CD4-positive, alpha-beta T cell (primary cell): ENCODE measurements around the gene CAND2. TPM values are rescaled to one million over a fixed set of nuclear protein-coding genes. Genes with fewer than 3 reads are reported as not detected.

Experiments
- ATAC-seq: fragments of 200-7000 bp; cut with Tn5 transposase; one replicate; pipeline ENCODE4 v1.10.0; 2022; ENCODE audit warnings: mild to moderate bottlenecking; ENCODE audit not compliant: poor library complexity
- CTCF ChIA-PET: fragments of 350-600 bp; sonication (Branson Sonifier 250); formaldehyde crosslinking; loops from one replicate; lab custom pipeline; 2021; ENCODE audit warnings: antibody characterized with exemption, inconsistent platforms; lab: Charles Lee
- POLR2A ChIA-PET: fragments of 350-600 bp; sonication (Branson Sonifier 250); formaldehyde crosslinking; loops from one replicate; lab custom pipeline; 2021; ENCODE audit warnings: antibody characterized with exemption, inconsistent platforms; lab: Charles Lee
- DNase-seq, 14 experiments: peaks; one replicate each; pipeline ENCODE4 v3.0.0-alpha.2; 2013 to 2020; ENCODE audit warnings: mixed read lengths in 2 of 14
- H3K27ac ChIP-seq, 2 donors: one replicate each; pipeline versions ENCODE4 v1.5.1 to v1.7.0; 2013; ENCODE audit warnings: low read length in 2 of 2, low read depth in 1 of 2, mild to moderate bottlenecking in 1 of 2
- H3K27me3 ChIP-seq, 2 experiments: 1 replicate in 1 of 2; 2 replicates in 1 of 2; pipeline versions ENCODE4 v1.6.1 to v1.7.0; 2013; ENCODE audit warnings: low read length in 2 of 2, control low read depth in 1 of 2, mild to moderate bottlenecking in 1 of 2, moderate library complexity in 1 of 2; ENCODE audit not compliant: insufficient read depth in 2 of 2, control insufficient read depth in 1 of 2
- H3K36me3 ChIP-seq: one replicate; pipeline ENCODE4 v1.6.1; 2013; ENCODE audit warnings: low read length, control low read depth; ENCODE audit not compliant: insufficient read depth
- H3K4me1 ChIP-seq: one replicate; pipeline ENCODE4 v1.6.1; 2013; ENCODE audit warnings: low read length, control low read depth; ENCODE audit not compliant: insufficient read depth
- H3K4me3 ChIP-seq: one replicate; pipeline ENCODE4 v1.5.1; 2013; ENCODE audit warnings: mild to moderate bottlenecking, low read length, moderate library complexity
- H3K9me3 ChIP-seq, 2 experiments: 1 replicate in 1 of 2; 2 replicates in 1 of 2; pipeline versions ENCODE4 v1.6.1 to v1.7.0; 2013; ENCODE audit warnings: low read length in 2 of 2, mild to moderate bottlenecking in 2 of 2, control low read depth in 1 of 2, moderate library complexity in 1 of 2; ENCODE audit not compliant: control insufficient read depth in 1 of 2, insufficient read depth in 1 of 2
- H3K27ac Mint-ChIP-seq: one replicate; pipeline ENCODE4 v1.8.0; 2020; ENCODE audit warnings: mixed read lengths
- H3K27me3 Mint-ChIP-seq: one replicate; pipeline ENCODE4 v1.8.0; 2021; ENCODE audit warnings: mixed read lengths
- H3K36me3 Mint-ChIP-seq: one replicate; pipeline ENCODE4 v1.8.0; 2021; ENCODE audit warnings: low read depth, mixed read lengths
- H3K4me1 Mint-ChIP-seq: one replicate; pipeline ENCODE4 v1.8.0; 2021; ENCODE audit warnings: low read depth, mixed read lengths
- H3K4me3 Mint-ChIP-seq: one replicate; pipeline ENCODE4 v1.8.0; 2020; ENCODE audit warnings: mild to moderate bottlenecking, mixed read lengths
- H3K9me3 Mint-ChIP-seq: one replicate; pipeline ENCODE4 v1.8.0; 2020; ENCODE audit warnings: mixed read lengths
- intact Hi-C, 2 experiments: fragments of 100-400 bp; cut with DNase I in 1 of 2; cut with micrococcal nuclease in 1 of 2; formaldehyde crosslinking; loops; one replicate each; pipeline versions ENCODE4 v1.15.1 to v1.9.0; 2023 to 2025; cut with DNase I, micrococcal nuclease
- total RNA-seq, 174 experiments: library from RNA in 2 of 174; stranded (reverse) in 2 of 174; gene quantifications; one replicate each; pipeline ENCODE4 v1.2.3 and lab custom pipeline; 2021 to 2026
- TF ChIP-seq, protein P1 (sequence below): fragments of 200-600 bp; IDR thresholded peaks from one replicate; pipeline ENCODE4 v1.8.0; 2022; ENCODE audit warnings: antibody characterized with exemption, mild to moderate bottlenecking

The CAND2 gene
- total RNA-seq, 2 experiments from 2014 or later = 3.5 to 6.0 TPM

DNA sequence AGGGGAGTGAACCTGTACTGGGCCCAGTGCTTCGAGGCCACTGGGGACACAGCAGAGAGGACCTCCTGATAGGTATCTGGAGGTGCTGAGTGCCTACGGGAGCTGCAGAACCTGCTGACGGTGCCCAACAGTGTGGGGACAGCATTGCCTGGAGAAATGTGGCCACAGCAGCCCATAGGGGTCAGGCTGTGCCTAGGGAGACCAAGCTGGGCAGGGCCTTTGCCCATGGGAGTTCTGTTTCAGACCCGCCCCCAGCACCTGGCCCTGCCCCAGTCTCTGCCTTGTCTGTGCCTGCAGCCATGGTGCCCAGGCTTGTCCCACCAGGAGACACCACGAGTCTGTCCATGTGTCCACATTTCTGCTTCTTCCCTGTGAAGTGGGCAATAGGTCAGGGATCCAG is 60.1 kb downstream of the CAND2 start:
- H3K4me3 ChIP-seq = no peak overlapping the region
- H3K27me3 ChIP-seq = no peaks in the 10 kb centered on the region
- no peaks in the 10 kb centered on the region for H3K4me1 Mint-ChIP-seq
- CTCF ChIA-PET = no interaction called here
- TF ChIP-seq, protein P1, sequence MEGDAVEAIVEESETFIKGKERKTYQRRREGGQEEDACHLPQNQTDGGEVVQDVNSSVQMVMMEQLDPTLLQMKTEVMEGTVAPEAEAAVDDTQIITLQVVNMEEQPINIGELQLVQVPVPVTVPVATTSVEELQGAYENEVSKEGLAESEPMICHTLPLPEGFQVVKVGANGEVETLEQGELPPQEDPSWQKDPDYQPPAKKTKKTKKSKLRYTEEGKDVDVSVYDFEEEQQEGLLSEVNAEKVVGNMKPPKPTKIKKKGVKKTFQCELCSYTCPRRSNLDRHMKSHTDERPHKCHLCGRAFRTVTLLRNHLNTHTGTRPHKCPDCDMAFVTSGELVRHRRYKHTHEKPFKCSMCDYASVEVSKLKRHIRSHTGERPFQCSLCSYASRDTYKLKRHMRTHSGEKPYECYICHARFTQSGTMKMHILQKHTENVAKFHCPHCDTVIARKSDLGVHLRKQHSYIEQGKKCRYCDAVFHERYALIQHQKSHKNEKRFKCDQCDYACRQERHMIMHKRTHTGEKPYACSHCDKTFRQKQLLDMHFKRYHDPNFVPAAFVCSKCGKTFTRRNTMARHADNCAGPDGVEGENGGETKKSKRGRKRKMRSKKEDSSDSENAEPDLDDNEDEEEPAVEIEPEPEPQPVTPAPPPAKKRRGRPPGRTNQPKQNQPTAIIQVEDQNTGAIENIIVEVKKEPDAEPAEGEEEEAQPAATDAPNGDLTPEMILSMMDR = no peak
- no peak overlapping the region for H3K27ac Mint-ChIP-seq
- peaks cover 17% of the 10 kb centered on the region for H3K27me3 Mint-ChIP-seq
- H3K4me3 Mint-ChIP-seq = no peak overlapping the region
- no peaks in the 10 kb centered on the region for H3K9me3 Mint-ChIP-seq
- H3K27ac ChIP-seq = no peak overlapping the region
- H3K4me1 ChIP-seq = no peaks in the 10 kb centered on the region
- ATAC-seq = no peak
- no peaks in the 10 kb centered on the region for H3K36me3 ChIP-seq
- no peaks in the 10 kb centered on the region for H3K9me3 ChIP-seq
- POLR2A ChIA-PET = no interaction called here
- H3K36me3 Mint-ChIP-seq = no peaks in the 10 kb centered on the region
- DNase-seq = no peak
- intact Hi-C loops = loop anchor here in 1 of 2 experiments (10.0 kb wide), 1 partner anchor 418 kb away; no protein-coding TSS in a partner anchor

DNA sequence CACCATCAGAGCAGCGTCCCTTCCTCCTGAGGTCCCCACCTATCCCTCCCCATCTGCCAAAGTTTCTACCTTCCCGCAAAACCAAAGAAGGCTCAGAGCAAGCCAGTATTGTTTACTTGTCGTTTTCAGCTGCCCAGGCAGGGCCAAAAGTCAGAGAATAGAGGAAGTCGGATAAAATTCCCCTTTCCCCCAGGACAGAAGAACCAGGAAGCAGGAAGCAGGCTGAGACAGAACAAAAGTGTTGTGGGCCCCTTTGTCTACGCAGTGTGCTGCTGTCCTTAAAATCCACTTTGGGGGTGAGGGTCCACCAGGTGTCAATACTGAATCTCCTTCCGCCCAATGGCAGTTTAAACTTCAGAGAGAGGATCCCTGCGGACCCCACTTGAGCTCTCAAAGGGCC is 63.4 kb downstream of the CAND2 start:
- ChIA-PET CTCF (no interaction called here), POLR2A (interaction anchor here (1.3 kb wide), 1 partner anchor 18 kb away, joined by 3 read pairs; no protein-coding TSS in a partner anchor)

DNA sequence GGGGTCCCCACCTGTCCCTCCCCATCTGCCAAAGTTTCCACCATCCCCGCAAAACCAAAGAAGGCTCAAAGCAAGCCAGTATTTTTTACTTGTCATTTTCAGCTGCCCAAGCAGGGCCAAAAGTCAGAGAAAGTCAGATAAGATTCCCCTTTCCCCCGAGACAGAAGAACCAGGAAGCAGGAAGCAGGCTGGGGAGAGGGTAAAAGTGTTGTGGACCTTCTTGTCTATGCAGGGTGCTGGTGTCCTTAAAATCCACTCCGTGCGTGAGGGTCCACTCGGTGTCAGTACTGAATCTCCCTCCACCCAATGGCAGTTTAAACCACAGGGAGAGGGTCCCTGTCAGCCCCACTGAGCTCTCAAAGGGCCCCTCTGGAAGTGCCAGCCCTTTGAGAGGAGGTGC is 65.1 kb downstream of the CAND2 start:
- DNase-seq = no peak
- no peaks in the 10 kb centered on the region for H3K27me3 Mint-ChIP-seq
- ATAC-seq = no peak
- no peak overlapping the region for H3K4me3 Mint-ChIP-seq
- intact Hi-C loops = no loop called here
- TF ChIP-seq, protein P1 = no peak
- H3K4me1 Mint-ChIP-seq = no peaks in the 10 kb centered on the region
- Histone ChIP-seq H3K4me3 (no peak overlapping the region), H3K4me1 (no peaks in the 10 kb centered on the region), H3K27me3 (no peaks in the 10 kb centered on the region), H3K27ac (no peak overlapping the region), H3K9me3 (peaks cover 4 to 22% of the 10 kb centered on the region in 2 experiments), H3K36me3 (no peaks in the 10 kb centered on the region)
- ChIA-PET POLR2A (no interaction called here), CTCF (no interaction called here)
- no peaks in the 10 kb centered on the region for H3K9me3 Mint-ChIP-seq
- H3K36me3 Mint-ChIP-seq = no peaks in the 10 kb centered on the region
- H3K27ac Mint-ChIP-seq = no peak overlapping the region

More for the DNA sequence above, 63.4 kb downstream of the CAND2 start:
- Histone ChIP-seq H3K4me1 (no peaks in the 10 kb centered on the region), H3K36me3 (no peaks in the 10 kb centered on the region), H3K9me3 (peaks cover 0 to 12% of the 10 kb centered on the region in 2 experiments), H3K27ac (no peak overlapping the region), H3K4me3 (no peak overlapping the region), H3K27me3 (no peaks in the 10 kb centered on the region)
- TF ChIP-seq, protein P1 = no peak
- H3K27ac Mint-ChIP-seq = no peak overlapping the region
- H3K36me3 Mint-ChIP-seq = no peaks in the 10 kb centered on the region
- DNase-seq = no peak
- intact Hi-C loops = loop anchor here in 1 of 2 experiments (10.0 kb wide), 1 partner anchor 415 kb away; no protein-coding TSS in a partner anchor
- no peaks in the 10 kb centered on the region for H3K27me3 Mint-ChIP-seq
- H3K4me3 Mint-ChIP-seq = no peak overlapping the region
- H3K9me3 Mint-ChIP-seq = no peaks in the 10 kb centered on the region
- no peaks in the 10 kb centered on the region for H3K4me1 Mint-ChIP-seq
- ATAC-seq = no peak
